Spleen (tissue), 11 donors: Measurements from ENCODE around the gene PPARA. TPM values are rescaled to one million over a fixed set of nuclear protein-coding genes. Genes with fewer than 3 reads are reported as not detected.
A peak's percentile ranks its signal among the peaks of the same experiment; 100 is the strongest.

Experiments used
- DNase-seq: peaks from one replicate; pipeline ENCODE4 v3.0.0-alpha.2; 2020
- H3K27ac ChIP-seq, 8 donors: fragments of 200-600 bp; sonication (generic) in 7 of 8; 1 replicate in 4 of 8; 2 replicates in 4 of 8; pipeline versions ENCODE4 v1.5.0 to v1.8.0; 2016 to 2021; ENCODE audit warnings: inconsistent platforms in 4 of 8, mild to moderate bottlenecking in 4 of 8, moderate library complexity in 1 of 8
- H3K27me3 ChIP-seq, 7 donors: fragments of 200-600 bp; sonication (generic) in 6 of 7; replicated peaks in 1 of 7; 1 replicate in 4 of 7; 2 replicates in 3 of 7; pipeline versions ENCODE4 v1.5.0 to v1.8.0; 2016 to 2021; ENCODE audit warnings: inconsistent platforms in 3 of 7, mild to moderate bottlenecking in 1 of 7
- H3K36me3 ChIP-seq, 6 donors: fragments of 200-600 bp; sonication (generic) in 5 of 6; 1 replicate in 4 of 6; 2 replicates in 2 of 6; pipeline versions ENCODE4 v1.5.0 to v1.8.0; 2016 to 2021; ENCODE audit warnings: inconsistent platforms in 2 of 6
- H3K4me1 ChIP-seq, 6 donors: fragments of 200-600 bp; sonication (generic) in 5 of 6; 1 replicate in 3 of 6; 2 replicates in 3 of 6; pipeline versions ENCODE4 v1.5.0 to v1.8.0; 2016 to 2021; ENCODE audit warnings: inconsistent platforms in 3 of 6
- H3K4me3 ChIP-seq, 8 donors: fragments of 200-600 bp; sonication (generic) in 7 of 8; 1 replicate in 4 of 8; 2 replicates in 4 of 8; pipeline versions ENCODE4 v1.5.0 to v1.8.0; 2016 to 2021; ENCODE audit warnings: inconsistent platforms in 4 of 8, mild to moderate bottlenecking in 4 of 8, moderate library complexity in 2 of 8
- H3K9me3 ChIP-seq, 8 donors: fragments of 200-600 bp; sonication (generic) in 7 of 8; 1 replicate in 4 of 8; 2 replicates in 4 of 8; pipeline versions ENCODE4 v1.5.0 to v1.8.0; 2016 to 2021; ENCODE audit warnings: inconsistent platforms in 4 of 8
- POLR2A ChIP-seq, 3 donors: fragments of 450-650 bp; IDR thresholded peaks; one replicate each; pipeline ENCODE4 v1.5.1; 2017; ENCODE audit warnings: antibody characterized with exemption in 3 of 3, mild to moderate bottlenecking in 1 of 3
- POLR2AphosphoS5 ChIP-seq, 3 donors: sonication (generic); formaldehyde crosslinking; IDR thresholded peaks; one replicate each; pipeline ENCODE4 v1.5.1; 2017; ENCODE audit warnings: antibody characterized with exemption in 3 of 3
- WGBS, 5 donors: extraction: QIAGEN DNeasy Blood & Tissue Kit in 3 of 5; methylation state at CpG; one replicate each; pipeline versions ENCODE4 v1.1.5 to v1.1.7; 2013 to 2018; 5-methylcytosine and 5-hydroxymethylcytosine counted together
- intact Hi-C: fragments of 100-400 bp; cut with DNase I; formaldehyde crosslinking; loops from one replicate; pipeline ENCODE4 v1.15.0; 2023; ENCODE audit warnings: low total_unique reads
- polyA plus RNA-seq, 3 donors: library from polyadenylated mRNA; stranded (reverse); fragments of 200-250 nt; gene quantifications; one replicate each; pipeline ENCODE4 v1.2.1, GENCODE V29; 2013
- total RNA-seq, 7 donors: library from RNA; depleted of rRNA in 3 of 7; stranded (reverse); fragments of >200 nt in 3 of 7; fragmentation: NEBNext Ultra II Directional in 4 of 7; extraction: Animal tissue kit (Norgen Biotek cat#: 25700) in 4 of 7; gene quantifications; one replicate each; pipeline versions ENCODE4 v1.1.0 to v1.2.1, GENCODE V29; 2016 to 2021
- TF ChIP-seq, protein P1 (sequence below), 11 experiments: fragments of 200-600 bp in 7 of 11; fragments of 450-650 bp in 4 of 11; sonication (generic) in 4 of 11; IDR thresholded peaks in 8 of 11; conservative IDR thresholded peaks in 3 of 11; 1 replicate in 7 of 11; 2 replicates in 4 of 11; pipeline versions ENCODE4 v1.4.0 to v1.8.0; 2016 to 2021; ENCODE audit warnings: antibody characterized with exemption in 11 of 11, inconsistent platforms in 4 of 11, mild to moderate bottlenecking in 1 of 11
- donor health status: healthy with polysubstance abuse.
- donor health status: DM: no; HTN: no; CAD: no; lungs with moderate emphysema.
- donor health status: DM: no; HTN: no; CAD: no.
- donor health status: Bipolar disorder and iron deficiency.
- donor health status: healthy.
- donor health status: DM: no; HTN: no; CAD: no.
- donor health status: DM: yes; HTN: yes; CAD: no.

PPARA gene
- total and polyA plus RNA-seq, 10 donors: 2.0 to 40.9 (median 22.6) TPM

DNA sequence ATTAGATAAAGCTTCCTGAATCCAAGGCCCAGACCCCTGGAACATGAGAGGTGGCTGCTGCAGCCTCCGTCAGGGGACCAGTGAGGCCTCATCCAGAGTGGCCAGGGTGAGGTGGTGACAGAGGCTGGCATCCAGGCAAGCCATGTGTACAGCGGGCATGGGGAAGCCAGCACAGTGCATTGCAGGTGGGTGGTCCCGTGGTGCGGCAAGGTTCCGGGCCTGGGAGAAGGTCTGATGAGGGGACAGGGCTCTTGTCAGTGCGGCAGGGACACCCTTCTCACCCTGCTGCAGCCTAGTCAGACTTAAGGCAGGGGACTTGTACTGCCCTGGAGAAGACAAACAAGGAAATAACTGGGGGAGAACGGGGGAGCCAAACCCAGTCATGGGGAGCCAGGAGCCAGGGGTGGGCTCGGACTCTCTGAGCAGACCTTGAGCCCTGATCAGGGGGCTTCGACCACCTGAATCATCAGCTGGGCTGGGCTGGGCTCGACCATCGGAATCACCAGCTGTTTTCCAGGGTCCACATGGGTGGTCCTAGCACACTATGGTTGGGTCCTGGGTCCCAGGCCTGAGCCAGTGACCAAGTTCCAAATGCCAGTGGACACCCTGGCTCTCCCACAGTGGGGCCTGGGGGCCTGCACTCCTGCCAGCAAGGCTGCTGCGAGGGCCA, 122.6 kb downstream of the PPARA start:
- no peak for DNase-seq
- WGBS, 5 donors: 93 to 96% (median 95%) methylated on average over 10 to 12 of the region's 12 CpGs
- Histone ChIP-seq H3K27me3 (no peaks in the 10 kb centered on the region), H3K36me3 (peaks cover 6 to 82% (median 44%) of the 10 kb centered on the region in 6 donors), H3K4me1 (peaks cover 0 to 37% (median 18%) of the 10 kb centered on the region in 6 donors), H3K9me3 (no peaks in the 10 kb centered on the region), H3K27ac (no peak overlapping the region), H3K4me3 (no peak overlapping the region)
- TF ChIP-seq POLR2A (IDR thresholded peaks at IDR 0.05) (no peak), POLR2AphosphoS5 (IDR thresholded peaks at IDR 0.05) (no peak)
- TF ChIP-seq, protein P1, sequence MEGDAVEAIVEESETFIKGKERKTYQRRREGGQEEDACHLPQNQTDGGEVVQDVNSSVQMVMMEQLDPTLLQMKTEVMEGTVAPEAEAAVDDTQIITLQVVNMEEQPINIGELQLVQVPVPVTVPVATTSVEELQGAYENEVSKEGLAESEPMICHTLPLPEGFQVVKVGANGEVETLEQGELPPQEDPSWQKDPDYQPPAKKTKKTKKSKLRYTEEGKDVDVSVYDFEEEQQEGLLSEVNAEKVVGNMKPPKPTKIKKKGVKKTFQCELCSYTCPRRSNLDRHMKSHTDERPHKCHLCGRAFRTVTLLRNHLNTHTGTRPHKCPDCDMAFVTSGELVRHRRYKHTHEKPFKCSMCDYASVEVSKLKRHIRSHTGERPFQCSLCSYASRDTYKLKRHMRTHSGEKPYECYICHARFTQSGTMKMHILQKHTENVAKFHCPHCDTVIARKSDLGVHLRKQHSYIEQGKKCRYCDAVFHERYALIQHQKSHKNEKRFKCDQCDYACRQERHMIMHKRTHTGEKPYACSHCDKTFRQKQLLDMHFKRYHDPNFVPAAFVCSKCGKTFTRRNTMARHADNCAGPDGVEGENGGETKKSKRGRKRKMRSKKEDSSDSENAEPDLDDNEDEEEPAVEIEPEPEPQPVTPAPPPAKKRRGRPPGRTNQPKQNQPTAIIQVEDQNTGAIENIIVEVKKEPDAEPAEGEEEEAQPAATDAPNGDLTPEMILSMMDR (IDR thresholded peaks at IDR 0.05 in 8 of 11, conservative IDR thresholded peaks at IDR 0.05 in 3 of 11): no peak
- intact Hi-C loops: no loop called here

DNA sequence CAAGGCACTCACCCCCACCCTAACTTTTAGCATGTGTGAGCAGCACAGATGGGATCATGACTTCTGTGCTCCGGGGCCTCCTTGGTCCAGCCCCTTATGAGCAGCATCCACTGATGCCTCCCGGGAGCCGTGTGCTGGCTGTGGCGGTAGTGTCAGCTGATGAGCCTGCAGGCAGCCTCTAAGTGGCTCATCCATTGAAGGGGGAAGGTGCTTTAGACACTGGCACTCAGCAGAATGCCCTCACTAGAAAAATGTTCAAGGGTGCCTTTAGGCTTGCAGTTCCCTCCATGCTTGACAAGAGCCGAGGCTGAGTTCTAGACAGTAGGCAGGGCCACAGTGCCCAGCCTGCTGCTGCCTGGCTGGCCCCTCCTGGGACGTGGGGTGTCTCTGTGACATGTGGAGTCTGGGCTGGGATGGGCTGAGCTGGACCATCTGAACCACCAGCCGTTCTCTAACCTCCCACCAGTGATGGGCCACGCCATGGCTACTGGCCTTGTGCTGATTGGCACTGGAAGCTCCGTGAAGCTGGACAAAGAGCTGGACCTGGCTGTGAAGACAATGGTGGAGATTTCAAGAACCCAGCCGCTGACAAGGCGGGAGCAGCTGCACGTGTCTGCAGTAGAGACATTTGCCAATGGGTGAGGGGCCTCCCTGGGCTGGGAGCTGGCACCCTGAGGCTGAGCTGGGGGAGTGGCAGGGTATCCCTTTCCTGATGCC, 123.3 kb downstream of the PPARA start:
- Histone ChIP-seq H3K9me3 (no peaks in the 10 kb centered on the region), H3K4me3 (no peak overlapping the region), H3K27ac (no peak overlapping the region), H3K36me3 (peaks cover 6 to 89% (median 51%) of the 10 kb centered on the region in 6 donors), H3K27me3 (no peaks in the 10 kb centered on the region), H3K4me1 (peaks cover 0 to 37% (median 14%) of the 10 kb centered on the region in 6 donors)
- TF ChIP-seq, protein P1 (IDR thresholded peaks at IDR 0.05 in 8 of 11, conservative IDR thresholded peaks at IDR 0.05 in 3 of 11): no peak
- TF ChIP-seq POLR2A (IDR thresholded peaks at IDR 0.05) (no peak), POLR2AphosphoS5 (IDR thresholded peaks at IDR 0.05) (no peak)
- WGBS, 5 donors: 90 to 96% (median 92%) methylated on average over 8 to 12 of the region's 12 CpGs
- no peak for DNase-seq
- intact Hi-C loops: no loop called here

DNA sequence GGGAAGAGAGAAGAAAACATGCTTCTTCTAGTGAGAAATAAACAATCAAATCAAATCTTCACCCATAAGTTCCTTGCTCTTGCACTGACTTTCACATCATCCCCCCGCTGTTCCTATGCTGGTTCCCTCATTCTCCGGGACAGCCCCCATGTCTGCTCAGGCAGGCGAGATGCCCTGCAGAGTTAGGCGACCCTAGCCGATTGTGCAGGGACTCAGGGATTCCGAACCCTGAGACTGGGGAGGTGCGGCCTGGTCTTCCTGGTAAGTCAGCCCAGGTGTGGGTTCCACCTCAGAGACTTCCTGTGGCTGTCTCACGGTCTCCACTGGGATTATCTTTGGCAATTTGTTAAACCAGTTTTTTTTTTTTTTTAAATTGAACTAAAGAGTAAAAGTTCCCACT, 124.1 kb downstream of the PPARA start:
- Histone ChIP-seq H3K4me1 (peaks cover 0 to 37% (median 11%) of the 10 kb centered on the region in 6 donors), H3K36me3 (peaks cover 6 to 94% (median 59%) of the 10 kb centered on the region in 6 donors), H3K4me3 (no peak overlapping the region), H3K27me3 (no peaks in the 10 kb centered on the region), H3K9me3 (no peaks in the 10 kb centered on the region), H3K27ac (no peak overlapping the region)
- peak; percentile 39 for DNase-seq
- 95 to 96% (median 95%) methylated on average over 7 to 8 of the region's 8 CpGs for WGBS, 5 donors
- intact Hi-C loops: no loop called here
- TF ChIP-seq, protein P1 (IDR thresholded peaks at IDR 0.05 in 8 of 11, conservative IDR thresholded peaks at IDR 0.05 in 3 of 11): no peak
- TF ChIP-seq POLR2A (IDR thresholded peaks at IDR 0.05) (no peak), POLR2AphosphoS5 (IDR thresholded peaks at IDR 0.05) (no peak)
